WI38 (cell line): Measurements from ENCODE around the gene SH2B2.
"Not testable (repeated sequence)": the region's sequence is repeated elsewhere in the genome, so short reads cannot be mapped to it uniquely, and the experiment has no call there.

Experiments used
- H3K4me3 ChIP-seq: 2 replicates; pipeline ENCODE4 v1.5.1; 2011; ENCODE audit warnings: low read depth, mild to moderate bottlenecking, control low read depth, low read length

Gene SH2B2

DNA sequence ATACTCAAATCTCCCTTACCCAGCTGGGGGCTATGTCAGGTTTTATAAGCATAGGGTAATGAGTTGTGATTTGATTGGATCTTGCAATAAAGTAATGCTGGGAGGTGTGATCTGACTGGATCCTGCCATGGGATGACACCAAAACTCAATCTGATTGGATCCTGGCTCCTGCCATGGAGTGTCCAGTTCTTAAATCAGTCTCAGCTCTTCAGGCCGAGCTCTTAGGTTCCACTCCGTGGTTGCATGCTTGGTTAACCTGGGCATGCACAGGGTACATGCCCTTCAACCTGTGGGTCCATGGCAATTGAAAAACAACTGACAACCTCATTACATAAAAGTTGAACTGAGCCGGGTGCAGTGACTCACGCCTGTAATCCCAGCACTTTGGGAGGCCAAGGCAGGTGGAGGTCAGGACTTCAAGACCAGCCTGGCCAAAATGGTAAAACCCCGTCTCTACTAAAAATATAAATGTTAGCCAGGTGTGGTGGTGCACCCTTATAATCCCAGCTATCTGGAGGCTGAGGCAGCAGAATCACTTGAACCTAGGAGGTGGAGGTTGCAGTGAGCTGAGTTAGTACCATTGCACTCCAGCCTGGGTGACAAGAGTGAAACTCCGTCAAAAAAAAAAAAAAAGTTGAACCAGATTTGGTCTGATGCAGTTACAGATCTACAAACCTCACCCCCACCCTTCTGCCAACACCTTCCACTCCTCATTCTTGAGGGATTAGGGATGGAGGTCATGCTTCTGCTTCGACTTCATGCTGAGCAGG lies 54.1 kb downstream of the SH2B2 start:
- H3K4me3 ChIP-seq = not testable (repeated sequence)

- not testable (repeated sequence) for H3K4me3 ChIP-seq
These were observed 60.3 kb downstream of the SH2B2 start for GRCh38 chr7:102346983-102347382.

GRCh38 chr7:102356344-102356743 lies 69.7 kb downstream of the SH2B2 start, which contains the start of gene SPDYE6:
Gene SPDYE6 (minus strand): TSS chr7:102356444. CDS start chr7:102356023, 421 bp downstream.
- H3K4me3 ChIP-seq = not testable (repeated sequence)

DNA sequence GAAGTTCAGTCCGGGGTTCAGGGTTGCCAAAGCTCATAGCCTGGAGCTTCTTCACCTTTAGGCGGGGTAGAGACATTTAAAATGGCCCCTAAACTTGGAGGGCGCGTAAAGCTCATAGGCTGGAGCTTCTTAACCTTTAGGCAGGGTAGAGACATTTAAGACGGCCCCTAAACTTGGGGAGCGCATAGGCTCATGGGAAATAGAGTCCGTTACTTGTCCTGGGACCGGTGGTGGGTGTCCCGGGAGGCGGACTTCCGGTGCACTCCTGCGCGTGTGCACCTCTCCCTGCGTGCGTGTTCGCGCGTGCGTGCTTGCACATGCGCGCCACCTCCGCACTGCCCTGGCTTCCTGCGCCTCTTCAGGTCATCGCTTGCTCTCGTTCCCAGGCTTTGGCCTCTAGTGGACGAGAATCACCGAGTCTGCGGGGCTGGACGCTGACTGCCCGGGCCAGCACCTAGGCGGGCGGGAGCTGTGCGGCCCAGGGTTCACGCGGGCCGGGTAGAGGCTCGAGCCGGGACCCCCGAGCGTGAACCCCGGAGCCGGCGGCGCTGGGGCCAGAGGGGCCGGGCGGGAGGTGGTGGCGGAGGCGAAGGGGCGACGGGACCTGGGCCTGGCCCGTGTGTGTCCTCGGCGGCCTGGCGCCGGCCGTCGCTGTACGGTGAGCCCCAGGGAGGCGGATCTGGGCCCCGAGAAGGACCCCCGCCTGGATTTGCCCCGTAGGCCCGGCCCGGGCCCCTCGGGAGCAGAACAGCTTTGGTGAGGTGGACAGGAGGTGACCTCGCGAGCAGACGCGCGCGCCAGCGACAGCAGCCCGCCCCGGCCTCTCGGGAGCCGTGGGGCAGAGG lies 77.1 kb downstream of the SH2B2 start:
- H3K4me3 ChIP-seq = peak overlapping the region; percentile 68

- peak overlapping the region; percentile 68 for H3K4me3 ChIP-seq
These were observed 77.8 kb downstream of the SH2B2 start for GRCh38 chr7:102364394-102364886.

DNA sequence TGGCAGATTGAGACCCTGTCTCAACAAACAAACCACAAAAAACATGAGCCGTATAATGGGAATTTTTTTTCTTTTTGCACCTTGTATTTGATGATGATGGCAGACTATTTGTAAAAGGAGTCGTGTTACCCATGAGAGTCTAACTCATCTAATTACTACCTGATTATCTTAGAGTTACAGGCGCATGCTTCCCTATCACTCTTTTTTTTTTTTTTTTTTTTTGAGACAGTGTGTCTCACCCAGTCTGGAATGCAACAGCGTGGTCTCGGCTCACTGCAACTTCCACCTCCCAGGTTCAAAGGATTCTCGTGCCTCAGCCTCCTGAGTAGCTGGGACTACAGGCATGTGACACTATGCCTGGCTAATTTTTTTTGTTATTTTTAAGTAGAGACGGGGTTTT lies 78.7 kb downstream of the SH2B2 start:
- not testable (repeated sequence) for H3K4me3 ChIP-seq

DNA sequence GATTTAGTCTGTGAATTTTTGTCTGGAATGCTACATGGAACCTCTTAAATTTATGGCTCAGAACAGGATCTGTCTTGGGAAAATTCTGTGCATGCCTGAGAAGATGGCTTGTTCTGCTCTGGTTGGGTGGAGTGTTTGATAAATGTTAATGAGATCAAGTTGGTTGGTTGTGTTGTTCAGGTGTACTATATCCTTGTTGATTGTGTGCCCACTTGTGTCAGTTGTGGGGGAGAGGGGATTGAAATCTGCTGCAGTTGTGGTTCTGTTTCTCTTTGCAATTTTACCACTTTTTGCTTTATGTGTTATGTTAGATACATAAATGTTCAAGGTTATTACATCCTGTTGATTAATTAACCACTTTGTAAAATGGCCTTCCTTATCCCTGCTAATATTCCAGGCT lies 83.4 kb downstream of the SH2B2 start:
- H3K4me3 ChIP-seq = not testable (repeated sequence)
